CD4-positive, alpha-beta memory T cell (primary cell): ENCODE data around the gene ZNF101. TPM values are rescaled to one million over a fixed set of nuclear protein-coding genes. Genes with fewer than 3 reads are reported as not detected.
A peak's percentile ranks its signal among the peaks of the same experiment; 100 is the strongest.
"Not testable (repeated sequence)": the region's sequence is repeated elsewhere in the genome, so short reads cannot be mapped to it uniquely, and the experiment has no call there.

Source experiments
- CTCF ChIA-PET: fragments of 350-600 bp; sonication (Branson Sonifier 250); formaldehyde crosslinking; loops from one replicate; lab custom pipeline; 2021; ENCODE audit warnings: inconsistent platforms; ENCODE audit not compliant: partially characterized antibody; lab: Charles Lee
- POLR2A ChIA-PET: fragments of 350-600 bp; sonication (Branson Sonifier 250); formaldehyde crosslinking; loops from one replicate; lab custom pipeline; 2021; ENCODE audit not compliant: partially characterized antibody; lab: Charles Lee
- DNase-seq, 5 donors: peaks; one replicate each; pipeline versions ENCODE4 v3.0.0 to v3.0.0-alpha.2; 2020 to 2022; ENCODE audit warnings: mixed read lengths in 1 of 5
- H3K27ac ChIP-seq: one replicate; pipeline ENCODE4 v1.7.0; 2013; ENCODE audit warnings: low read depth, low read length
- H3K27me3 ChIP-seq: 2 replicates; pipeline ENCODE4 v1.7.0; 2013; ENCODE audit warnings: mild to moderate bottlenecking, low read length, moderate library complexity; ENCODE audit not compliant: insufficient read depth
- H3K36me3 ChIP-seq: 2 replicates; pipeline ENCODE4 v1.7.0; 2013; ENCODE audit warnings: mild to moderate bottlenecking, low read length, moderate library complexity; ENCODE audit not compliant: insufficient read depth
- H3K4me1 ChIP-seq: 2 replicates; pipeline ENCODE4 v1.7.0; 2013; ENCODE audit warnings: mild to moderate bottlenecking, low read length, moderate library complexity; ENCODE audit not compliant: insufficient read depth
- H3K4me3 ChIP-seq, 2 donors: one replicate each; pipeline ENCODE4 v1.7.0; 2013; ENCODE audit warnings: low read length in 2 of 2, mild to moderate bottlenecking in 1 of 2
- H3K9me3 ChIP-seq, 2 donors: one replicate each; pipeline ENCODE4 v1.7.0; 2013; ENCODE audit warnings: low read length in 2 of 2, control low read depth in 1 of 2; ENCODE audit not compliant: control insufficient read depth in 1 of 2
- H3K27ac Mint-ChIP-seq, 7 donors: one replicate each; pipeline ENCODE4 v1.8.0; 2020 to 2021; ENCODE audit warnings: mixed read lengths in 7 of 7, mild to moderate bottlenecking in 6 of 7, inconsistent platforms in 3 of 7, moderate library complexity in 3 of 7
- H3K27me3 Mint-ChIP-seq, 2 donors: one replicate each; pipeline ENCODE4 v1.8.0; 2020 to 2021; ENCODE audit warnings: mixed read lengths in 2 of 2
- H3K36me3 Mint-ChIP-seq, 2 donors: one replicate each; pipeline ENCODE4 v1.8.0; 2020 to 2021; ENCODE audit warnings: mixed read lengths in 2 of 2, inconsistent platforms in 1 of 2, mild to moderate bottlenecking in 1 of 2
- H3K4me1 Mint-ChIP-seq, 4 donors: one replicate each; pipeline ENCODE4 v1.8.0; 2020 to 2021; ENCODE audit warnings: mixed read lengths in 4 of 4, mild to moderate bottlenecking in 1 of 4
- H3K4me3 Mint-ChIP-seq, 8 donors: one replicate each; pipeline ENCODE4 v1.8.0; 2020 to 2021; ENCODE audit warnings: mixed read lengths in 8 of 8, mild to moderate bottlenecking in 7 of 8, moderate library complexity in 6 of 8, inconsistent platforms in 3 of 8
- H3K9me3 Mint-ChIP-seq, 8 donors: one replicate each; pipeline ENCODE4 v1.8.0; 2020 to 2021; ENCODE audit warnings: mixed read lengths in 8 of 8, mild to moderate bottlenecking in 5 of 8, inconsistent platforms in 3 of 8, moderate library complexity in 1 of 8
- intact Hi-C: fragments of 100-400 bp; cut with micrococcal nuclease; formaldehyde crosslinking; loops from one replicate; pipeline ENCODE4 v1.15.1; 2023
- polyA plus RNA-seq, 2 donors: library from polyadenylated mRNA; unstranded; fragments of 300-500 nt; fragmentation: Illumina TruSeq; gene quantifications; one replicate each; pipeline ENCODE4 v1.2.3, GENCODE V29; 2021
- total RNA-seq, 2 experiments: library from RNA; stranded (reverse); gene quantifications; one replicate each; pipeline ENCODE4 v1.2.3, GENCODE V29; 2021

Gene ZNF101
- total and polyA plus RNA-seq, 4 experiments from 2014 or later = 97.3 to 156 (median 133) TPM

GRCh38 chr19:19697589-19697988 is 28.9 kb downstream of the ZNF101 start:
- H3K36me3 Mint-ChIP-seq = peaks cover 11% of the 10 kb centered on the region in 2 donors
- Histone ChIP-seq H3K9me3 (no peaks in the 10 kb centered on the region), H3K4me3 (no peak overlapping the region), H3K27ac (no peak overlapping the region), H3K36me3 (no peaks in the 10 kb centered on the region), H3K27me3 (no peaks in the 10 kb centered on the region), H3K4me1 (no peaks in the 10 kb centered on the region)
- H3K27me3 Mint-ChIP-seq = no peaks in the 10 kb centered on the region
- POLR2A ChIA-PET = interaction anchor here (1.2 kb wide), 1 partner anchor 28 kb away, joined by 3 read pairs; no protein-coding TSS in a partner anchor
- no peak for DNase-seq
- H3K9me3 Mint-ChIP-seq = peaks cover 0 to 37% (median 23%) of the 10 kb centered on the region in 8 donors
- CTCF ChIA-PET = no interaction called here
- H3K4me1 Mint-ChIP-seq = peaks cover 0 to 2% (median 0%) of the 10 kb centered on the region in 4 donors
- no peak overlapping the region for H3K4me3 Mint-ChIP-seq
- H3K27ac Mint-ChIP-seq = peak overlapping the region in 1 of 7 donors; percentile 8
- intact Hi-C loops = no loop called here

- H3K36me3 ChIP-seq, DNase-seq, H3K27ac Mint-ChIP-seq, H3K27me3 Mint-ChIP-seq, H3K4me3 ChIP-seq, H3K4me1 ChIP-seq, CTCF ChIA-PET, H3K4me3 Mint-ChIP-seq, H3K27me3 ChIP-seq, H3K27ac ChIP-seq, intact Hi-C loops, H3K4me1 Mint-ChIP-seq: not testable (repeated sequence)
- peaks cover 0 to 11% of the 10 kb centered on the region in 2 donors for H3K9me3 ChIP-seq
- peaks cover 0 to 58% (median 45%) of the 10 kb centered on the region in 8 donors for H3K9me3 Mint-ChIP-seq
- POLR2A ChIA-PET = interaction anchor here (0.9 kb wide), 1 partner anchor 121 kb away, joined by 3 read pairs; the partner anchor contains the start of gene ZNF506
- H3K36me3 Mint-ChIP-seq = peaks cover 24 to 30% of the 10 kb centered on the region in 2 donors
Measured at GRCh38 chr19:19700493-19700892, 31.9 kb downstream of the ZNF101 start.

- H3K4me1 Mint-ChIP-seq = peaks cover 0 to 3% (median 0%) of the 10 kb centered on the region in 4 donors
- peaks cover 38 to 48% of the 10 kb centered on the region in 2 donors for H3K36me3 Mint-ChIP-seq
- Histone ChIP-seq H3K4me1 (no peaks in the 10 kb centered on the region), H3K9me3 (peaks cover 16 to 43% of the 10 kb centered on the region in 2 donors), H3K27me3 (no peaks in the 10 kb centered on the region), H3K4me3 (no peak overlapping the region), H3K36me3 (no peaks in the 10 kb centered on the region), H3K27ac (no peak overlapping the region)
- no peak for DNase-seq
- H3K4me3 Mint-ChIP-seq = no peak overlapping the region
- H3K9me3 Mint-ChIP-seq = peaks cover 0 to 92% (median 78%) of the 10 kb centered on the region in 8 donors
- ChIA-PET POLR2A (interaction anchor here (0.8 to 1.2 kb wide), 3 partner anchors 27 to 37 kb away, joined by 3 to 7 read pairs (median 4); partner anchors contain the start of gene ZNF101), CTCF (no interaction called here)
- no peak overlapping the region for H3K27ac Mint-ChIP-seq
- no peaks in the 10 kb centered on the region for H3K27me3 Mint-ChIP-seq
- intact Hi-C loops = no loop called here
Measured at GRCh38 chr19:19704836-19705235, 36.2 kb downstream of the ZNF101 start.

GRCh38 chr19:19710506-19710905 is 41.9 kb downstream of the ZNF101 start:
- no peaks in the 10 kb centered on the region for H3K27me3 Mint-ChIP-seq
- Histone ChIP-seq H3K9me3 (peaks cover 34 to 79% of the 10 kb centered on the region in 2 donors), H3K27me3 (no peaks in the 10 kb centered on the region), H3K4me1 (no peaks in the 10 kb centered on the region), H3K36me3 (peaks cover 38% of the 10 kb centered on the region), H3K27ac (no peak overlapping the region), H3K4me3 (peak overlapping the region; percentile 4 to 10)
- H3K4me1 Mint-ChIP-seq = peaks cover 0 to 3% (median 0%) of the 10 kb centered on the region in 4 donors
- POLR2A ChIA-PET = interaction anchor here (0.8 to 1.0 kb wide), 2 partner anchors 10 to 41 kb away, joined by 3 to 4 read pairs; no protein-coding TSS in a partner anchor
- CTCF ChIA-PET = interaction anchor here (1.6 kb wide), 1 partner anchor 22 kb away, joined by 3 read pairs; the partner anchor contains the start of gene ZNF14
- H3K4me3 Mint-ChIP-seq = peak overlapping the region in 1 of 8 donors; percentile 49
- peaks cover 0 to 100% (median 89%) of the 10 kb centered on the region in 8 donors for H3K9me3 Mint-ChIP-seq
- peaks cover 53 to 68% of the 10 kb centered on the region in 2 donors for H3K36me3 Mint-ChIP-seq
- intact Hi-C loops = no loop called here
- DNase-seq = no peak
- no peak overlapping the region for H3K27ac Mint-ChIP-seq

GRCh38 chr19:19711306-19711933 is 42.8 kb downstream of the ZNF101 start:
- ChIA-PET POLR2A (interaction anchor here (0.8 to 1.0 kb wide), 2 partner anchors 9 to 42 kb away, joined by 3 to 4 read pairs; no protein-coding TSS in a partner anchor), CTCF (no interaction called here)
- DNase-seq = no peak
- Histone ChIP-seq H3K9me3 (peaks cover 34 to 86% of the 10 kb centered on the region in 2 donors), H3K27ac (no peak overlapping the region), H3K36me3 (peaks cover 42% of the 10 kb centered on the region), H3K27me3 (no peaks in the 10 kb centered on the region), H3K4me1 (no peaks in the 10 kb centered on the region), H3K4me3 (peak overlapping the region; percentile 2 to 4)
- Mint-ChIP-seq H3K36me3 (peaks cover 56 to 70% of the 10 kb centered on the region in 2 donors), H3K9me3 (peaks cover 0 to 100% (median 89%) of the 10 kb centered on the region in 8 donors), H3K4me3 (no peak overlapping the region), H3K4me1 (peaks cover 0 to 3% (median 0%) of the 10 kb centered on the region in 4 donors), H3K27me3 (no peaks in the 10 kb centered on the region), H3K27ac (no peak overlapping the region)
- intact Hi-C loops = no loop called here

GRCh38 chr19:19711934-19712828 is 43.5 kb downstream of the ZNF101 start:
- no peak overlapping the region for H3K27ac ChIP-seq
- DNase-seq = no peak
- no peak overlapping the region for H3K4me3 ChIP-seq
- no peaks in the 10 kb centered on the region for H3K27me3 ChIP-seq
- Mint-ChIP-seq H3K27ac (no peak overlapping the region), H3K36me3 (peaks cover 58 to 71% of the 10 kb centered on the region in 2 donors), H3K27me3 (no peaks in the 10 kb centered on the region), H3K9me3 (peaks cover 0 to 100% (median 90%) of the 10 kb centered on the region in 8 donors), H3K4me1 (peaks cover 0 to 2% (median under 1%) of the 10 kb centered on the region in 4 donors), H3K4me3 (no peak overlapping the region)
- peaks cover 47% of the 10 kb centered on the region for H3K36me3 ChIP-seq
- POLR2A ChIA-PET = interaction anchor here (1.1 kb wide), 1 partner anchor 21 kb away, joined by 4 read pairs; the partner anchor contains the start of gene ZNF14
- H3K9me3 ChIP-seq = peaks cover 32 to 87% of the 10 kb centered on the region in 2 donors
- intact Hi-C loops = no loop called here
- CTCF ChIA-PET = no interaction called here
- no peaks in the 10 kb centered on the region for H3K4me1 ChIP-seq
